NOMO-1 treated with dmso at 0.1 percent for 144 hours (cell line): Measurements from ENCODE around the gene ABTB1.
A peak's percentile ranks its signal among the peaks of the same experiment; 100 is the strongest.

ENCODE experiments used
- DNase-seq: peaks from one replicate; lab custom pipeline; 2025; ENCODE audit not compliant: unreplicated experiment; lab: John Stamatoyannopoulos, UW

ABTB1 gene

GRCh38 chr3:127719369-127719768 lies 46.6 kb downstream of the ABTB1 start:
- no peak for DNase-seq

DNA sequence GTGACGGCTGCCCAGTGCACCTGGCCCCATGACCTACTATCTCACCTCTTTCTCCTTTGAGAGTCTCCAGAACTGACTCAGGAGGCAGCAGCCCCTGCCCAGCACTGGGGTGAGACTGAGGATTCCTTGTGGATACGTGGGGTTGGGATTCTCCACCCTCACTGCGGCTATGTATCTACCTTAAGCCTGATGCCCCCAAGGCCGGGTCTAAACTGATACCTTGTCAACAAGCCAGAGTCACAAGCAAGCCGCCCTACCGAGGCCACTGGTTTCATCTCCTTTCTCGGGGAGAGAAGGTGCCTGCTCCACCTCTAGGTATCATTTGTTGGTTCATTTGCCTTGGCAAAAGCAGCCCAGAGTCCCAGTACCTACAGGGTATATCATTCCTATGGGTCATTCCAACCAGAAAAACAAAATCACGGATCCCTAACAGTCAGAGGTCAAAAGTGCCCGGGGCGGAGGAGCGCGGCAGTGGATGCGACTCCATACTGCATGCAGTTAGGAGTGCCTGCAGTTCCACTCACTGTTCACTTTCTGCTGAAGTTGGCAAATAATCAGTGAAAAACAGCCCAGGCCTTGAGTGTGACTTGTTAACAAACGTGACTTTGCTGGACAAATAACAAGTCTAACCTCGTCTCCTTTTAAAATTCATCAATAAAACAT lies 47.5 kb downstream of the ABTB1 start:
- no peak for DNase-seq

DNA sequence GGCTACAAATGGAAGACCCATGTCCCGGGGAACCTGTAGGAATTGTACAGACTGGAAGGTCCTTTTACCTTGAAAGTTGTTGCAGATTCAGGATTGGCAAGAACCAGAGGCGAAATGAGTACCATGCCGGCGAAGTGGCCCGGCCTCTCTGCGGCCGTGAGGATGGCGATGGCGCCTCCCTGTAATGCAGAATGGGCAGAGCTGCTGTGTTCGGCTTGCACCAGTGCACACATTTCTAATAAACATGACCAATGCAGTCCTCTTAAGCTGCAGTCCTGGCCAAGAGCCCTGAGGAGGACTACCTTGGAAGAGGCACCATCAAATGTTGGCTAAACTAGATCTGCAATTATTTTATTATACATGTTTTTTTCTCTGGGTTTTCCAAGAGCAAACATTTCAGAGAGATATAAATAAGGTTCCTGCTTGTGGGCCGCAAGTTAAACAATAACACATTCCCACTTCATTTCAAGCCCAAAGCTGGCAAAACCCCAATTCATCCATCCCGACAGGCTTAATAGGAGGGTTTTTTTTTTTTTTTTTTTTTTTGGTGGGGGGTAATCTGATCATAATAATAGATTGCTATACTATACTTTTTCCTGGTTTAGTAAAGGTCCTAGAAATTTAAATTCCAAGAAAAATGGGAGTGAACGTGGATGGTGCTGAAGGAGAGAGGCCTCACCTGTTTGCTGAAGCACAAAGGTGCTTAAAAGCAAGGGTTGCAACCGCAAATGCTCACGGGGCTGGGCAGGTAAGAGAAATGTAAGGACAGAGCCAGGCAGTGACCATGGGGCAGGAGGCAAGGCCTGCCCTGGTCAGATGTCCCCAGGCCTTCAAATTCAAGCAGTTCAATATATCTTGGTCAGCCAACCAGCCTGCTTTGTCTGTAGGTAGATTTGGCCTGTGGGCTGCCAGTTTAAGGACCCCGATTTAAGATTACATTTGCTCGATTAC lies 48.5 kb downstream of the ABTB1 start:
- DNase-seq: no peak

- DNase-seq: no peak
These were observed 49.5 kb downstream of the ABTB1 start for GRCh38 chr3:127722091-127722784.

- no peak for DNase-seq
These were observed 50.3 kb downstream of the ABTB1 start for GRCh38 chr3:127723011-127723567.

- no peak for DNase-seq
These were observed 54.1 kb downstream of the ABTB1 start for GRCh38 chr3:127726894-127727293.

DNA sequence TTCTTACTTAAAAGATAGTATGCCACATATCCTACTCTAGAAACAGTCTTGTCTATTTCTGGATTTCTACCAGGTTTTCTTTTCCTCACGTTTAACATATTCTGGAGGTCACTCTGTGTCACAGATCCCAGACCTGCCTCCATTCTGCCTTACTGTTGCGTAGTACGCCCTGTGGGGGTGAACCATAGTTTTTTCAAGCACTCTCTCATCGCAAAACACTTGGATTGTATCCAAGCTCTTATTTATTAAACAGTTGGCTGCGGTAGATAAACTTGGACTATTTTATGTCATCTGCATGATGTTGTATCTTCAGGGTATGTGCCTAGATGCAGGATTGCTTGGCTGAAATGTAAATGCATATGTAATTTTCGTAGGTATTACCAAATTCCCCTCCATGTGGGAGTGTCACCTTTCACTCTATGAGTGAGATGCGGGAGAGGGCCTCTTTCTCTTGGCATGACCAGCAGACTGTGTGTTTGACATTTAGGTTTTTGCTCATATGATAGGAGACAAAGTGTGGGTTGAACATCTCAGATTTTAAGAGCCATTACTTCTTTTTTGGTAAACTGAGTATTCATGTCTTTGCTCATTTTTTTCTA lies 55.8 kb downstream of the ABTB1 start:
- DNase-seq: no peak

DNA sequence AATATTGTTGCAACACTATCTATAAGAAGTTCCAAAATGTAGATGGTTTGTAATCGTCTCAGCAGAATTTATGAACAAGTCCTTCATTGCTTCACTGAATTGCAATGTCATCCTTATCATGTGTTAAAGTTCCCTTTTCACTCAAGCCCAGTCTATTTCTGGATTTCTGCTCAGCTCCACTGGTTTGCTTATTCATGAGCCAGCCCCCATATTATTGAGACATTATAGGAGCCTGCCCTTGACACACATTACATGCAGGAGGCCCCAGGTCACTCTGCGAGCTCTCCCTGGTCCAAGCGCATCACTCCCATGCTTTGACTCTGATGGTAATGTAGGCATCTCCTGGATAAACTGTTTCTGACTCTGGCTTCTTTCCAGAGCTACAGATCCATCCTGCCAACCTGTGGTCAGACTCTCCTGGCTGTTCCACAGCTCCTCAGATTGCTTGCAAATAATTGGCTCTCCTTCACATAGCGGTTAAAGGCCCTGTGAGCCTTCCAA lies 56.9 kb downstream of the ABTB1 start:
- DNase-seq: peak; percentile 95

- DNase-seq: no peak
These were observed 57.4 kb downstream of the ABTB1 start for GRCh38 chr3:127730171-127730570.
